Common myeloid progenitor, CD34-positive (primary cell): Measurements from ENCODE around the gene MICAL3.
"Not testable (repeated sequence)": the region's sequence is repeated elsewhere in the genome, so short reads cannot be mapped to it uniquely, and the experiment has no call there.

Experiments used
- CTCF ChIA-PET: fragments of 350-600 bp; sonication (Branson Sonifier 250); formaldehyde crosslinking; loops from one replicate; lab custom pipeline; 2021; ENCODE audit warnings: antibody characterized with exemption; lab: Charles Lee
- POLR2A ChIA-PET: fragments of 350-600 bp; sonication (Branson Sonifier 250); formaldehyde crosslinking; loops from one replicate; lab custom pipeline; 2021; ENCODE audit warnings: antibody characterized with exemption; lab: Charles Lee
- DNase-seq, 3 donors: peaks; one replicate each; pipeline versions ENCODE4 v3.0.0 to v3.0.0-alpha.2; 2013
- H3K27ac ChIP-seq, 2 experiments: 1 replicate in 1 of 2; 2 replicates in 1 of 2; pipeline ENCODE4 v1.7.0; 2013; ENCODE audit warnings: inconsistent platforms in 2 of 2, low read length in 2 of 2, mild to moderate bottlenecking in 2 of 2, low read depth in 1 of 2, moderate library complexity in 1 of 2; ENCODE audit not compliant: severe bottlenecking in 2 of 2, insufficient read depth in 1 of 2, poor library complexity in 1 of 2
- H3K27me3 ChIP-seq, 5 experiments: replicated peaks in 2 of 5; 1 replicate in 3 of 5; 2 replicates in 2 of 5; pipeline versions ENCODE4 v1.6.1 to v1.7.0; 2013; ENCODE audit warnings: low read length in 4 of 5, mild to moderate bottlenecking in 2 of 5, moderate library complexity in 2 of 5, inconsistent platforms in 1 of 5; ENCODE audit not compliant: insufficient read depth in 5 of 5, control insufficient read depth in 4 of 5
- H3K36me3 ChIP-seq, 4 experiments: 1 replicate in 2 of 4; 2 replicates in 2 of 4; pipeline versions ENCODE4 v1.6.1 to v1.7.0; 2013; ENCODE audit warnings: low read length in 3 of 4, control low read depth in 1 of 4, mild to moderate bottlenecking in 1 of 4; ENCODE audit not compliant: control insufficient read depth in 4 of 4, insufficient read depth in 4 of 4
- H3K4me1 ChIP-seq, 4 experiments: 1 replicate in 3 of 4; 2 replicates in 1 of 4; pipeline versions ENCODE4 v1.6.1 to v1.7.1; 2013; ENCODE audit warnings: low read length in 3 of 4, mild to moderate bottlenecking in 3 of 4, control low read depth in 1 of 4, inconsistent platforms in 1 of 4, moderate library complexity in 1 of 4; ENCODE audit not compliant: control insufficient read depth in 4 of 4, insufficient read depth in 4 of 4; ENCODE audit errors: control extremely low read depth in 1 of 4
- H3K4me3 ChIP-seq, 7 experiments: 1 replicate in 4 of 7; 2 replicates in 3 of 7; pipeline versions ENCODE4 v1.5.1 to v1.7.0; 2013; ENCODE audit warnings: mild to moderate bottlenecking in 7 of 7, low read length in 6 of 7, moderate library complexity in 6 of 7, inconsistent platforms in 2 of 7, low read depth in 2 of 7, control low read depth in 1 of 7; ENCODE audit not compliant: insufficient read depth in 4 of 7, control insufficient read depth in 1 of 7; ENCODE audit errors: extremely low read depth in 1 of 7
- H3K9me3 ChIP-seq, 5 experiments: 1 replicate in 4 of 5; 2 replicates in 1 of 5; pipeline versions ENCODE4 v1.6.1 to v1.7.1; 2013; ENCODE audit warnings: low read length in 4 of 5, mild to moderate bottlenecking in 2 of 5, inconsistent platforms in 1 of 5, low read depth in 1 of 5, moderate library complexity in 1 of 5; ENCODE audit not compliant: control insufficient read depth in 4 of 5, insufficient read depth in 2 of 5; ENCODE audit errors: control extremely low read depth in 1 of 5
- WGBS: methylation state at CpG from one replicate; pipeline ENCODE4 v1.1.5; 2013; ENCODE audit not compliant: insufficient coverage; 5-methylcytosine and 5-hydroxymethylcytosine counted together

The MICAL3 gene

GRCh38 chr22:17938484-17938924 is 85.9 kb downstream of the MICAL3 start:
- Histone ChIP-seq H3K4me1 (no peaks in the 10 kb centered on the region), H3K27me3 (no peaks in the 10 kb centered on the region), H3K36me3 (peaks cover 0 to 3% (median 0%) of the 10 kb centered on the region in 4 experiments), H3K27ac (no peak overlapping the region), H3K4me3 (no peak overlapping the region), H3K9me3 (no peaks in the 10 kb centered on the region)
- WGBS = 100% methylated on average over 4 of the region's 8 CpGs
- DNase-seq = no peak
- ChIA-PET POLR2A (no interaction called here), CTCF (no interaction called here)

GRCh38 chr22:17932457-17932856 is 91.9 kb downstream of the MICAL3 start:
- H3K27ac ChIP-seq, H3K4me3 ChIP-seq, H3K9me3 ChIP-seq, H3K27me3 ChIP-seq, CTCF ChIA-PET, POLR2A ChIA-PET, H3K36me3 ChIP-seq, H3K4me1 ChIP-seq, DNase-seq: not testable (repeated sequence)
- WGBS = no CpG with 5 or more reads among the region's 2 CpGs

GRCh38 chr22:17931400-17931825 is 92.9 kb downstream of the MICAL3 start:
- Histone ChIP-seq H3K4me1 (no peaks in the 10 kb centered on the region), H3K36me3 (no peaks in the 10 kb centered on the region), H3K27ac (no peak overlapping the region), H3K9me3 (no peaks in the 10 kb centered on the region), H3K27me3 (no peaks in the 10 kb centered on the region), H3K4me3 (no peak overlapping the region)
- POLR2A ChIA-PET = no interaction called here
- WGBS = 100% methylated on average over 3 of the region's 3 CpGs
- CTCF ChIA-PET = interaction anchor here (1.1 kb wide), 1 partner anchor 10 kb away, joined by 3 read pairs; no protein-coding TSS in a partner anchor
- DNase-seq = no peak

GRCh38 chr22:17930455-17931313 is 93.7 kb downstream of the MICAL3 start:
- H3K36me3 ChIP-seq = no peaks in the 10 kb centered on the region
- no peaks in the 10 kb centered on the region for H3K27me3 ChIP-seq
- H3K9me3 ChIP-seq = no peaks in the 10 kb centered on the region
- no peaks in the 10 kb centered on the region for H3K4me1 ChIP-seq
- H3K27ac ChIP-seq = no peak overlapping the region
- POLR2A ChIA-PET = interaction anchor here (0.5 kb wide), 1 partner anchor 604 kb away, joined by 4 read pairs; no protein-coding TSS in a partner anchor
- CTCF ChIA-PET = interaction anchor here (1.1 kb wide), 1 partner anchor 10 kb away, joined by 3 read pairs; no protein-coding TSS in a partner anchor
- WGBS = 91% methylated on average over 14 of the region's 18 CpGs
- DNase-seq = no peak
- H3K4me3 ChIP-seq = no peak overlapping the region

- CTCF ChIA-PET = no interaction called here
- 92% methylated on average over 7 of the region's 7 CpGs for WGBS
- no peaks in the 10 kb centered on the region for H3K27me3 ChIP-seq
- H3K36me3 ChIP-seq = no peaks in the 10 kb centered on the region
- POLR2A ChIA-PET = no interaction called here
- H3K4me1 ChIP-seq = no peaks in the 10 kb centered on the region
- H3K9me3 ChIP-seq = no peaks in the 10 kb centered on the region
- H3K4me3 ChIP-seq = no peak overlapping the region
- DNase-seq = no peak
- H3K27ac ChIP-seq = no peak overlapping the region
Observed at GRCh38 chr22:17929909-17930308, 94.5 kb downstream of the MICAL3 start.

DNA sequence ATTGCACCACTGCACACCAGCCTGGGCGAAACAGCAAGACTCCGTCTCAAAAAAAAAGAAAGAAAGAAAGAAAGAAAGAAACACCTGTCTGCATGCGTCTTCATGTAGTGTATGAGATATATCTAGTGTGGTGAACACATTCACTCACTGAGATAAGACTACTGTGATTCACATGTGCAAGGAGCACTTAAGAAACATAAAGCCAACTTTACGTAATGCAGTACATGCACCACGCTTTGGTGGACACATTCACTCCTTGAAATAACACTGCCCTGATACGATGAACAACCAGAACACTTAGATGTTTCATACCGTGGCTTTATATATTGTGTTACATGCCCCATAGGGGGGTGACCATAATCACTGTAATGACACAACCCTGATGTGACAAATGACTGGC is 96.0 kb downstream of the MICAL3 start:
- H3K27ac ChIP-seq = no peak overlapping the region
- no peak for DNase-seq
- H3K36me3 ChIP-seq = peaks cover 0 to 2% (median 0%) of the 10 kb centered on the region in 4 experiments
- no peaks in the 10 kb centered on the region for H3K27me3 ChIP-seq
- POLR2A ChIA-PET = no interaction called here
- no peaks in the 10 kb centered on the region for H3K9me3 ChIP-seq
- 98% methylated on average over 6 of the region's 7 CpGs for WGBS
- no peak overlapping the region for H3K4me3 ChIP-seq
- H3K4me1 ChIP-seq = peaks cover 0 to 3% (median under 1%) of the 10 kb centered on the region in 4 experiments
- CTCF ChIA-PET = no interaction called here

DNA sequence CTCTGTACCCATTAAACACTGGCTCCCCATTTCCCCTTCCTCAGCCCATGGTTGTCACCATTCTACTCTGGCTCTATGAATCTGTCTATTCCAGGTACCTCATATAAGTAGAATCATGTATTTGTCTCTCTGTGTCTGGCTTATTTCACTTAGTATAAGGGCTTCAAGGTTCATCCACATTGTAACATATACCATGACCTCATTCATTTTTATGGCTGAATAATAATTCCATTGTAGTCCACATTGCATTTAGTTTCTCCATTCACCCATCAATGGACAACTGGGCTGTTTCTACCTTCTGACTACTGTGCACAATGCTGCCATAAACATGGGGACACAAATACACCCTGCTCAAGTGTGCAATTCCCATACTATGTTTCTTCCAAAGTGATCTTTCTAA is 97.3 kb downstream of the MICAL3 start:
- H3K36me3 ChIP-seq = peaks cover 0 to 2% (median 0%) of the 10 kb centered on the region in 4 experiments
- H3K27me3 ChIP-seq = no peaks in the 10 kb centered on the region
- no peak overlapping the region for H3K27ac ChIP-seq
- no peak overlapping the region for H3K4me3 ChIP-seq
- ChIA-PET CTCF (no interaction called here), POLR2A (no interaction called here)
- DNase-seq = no peak
- H3K9me3 ChIP-seq = no peaks in the 10 kb centered on the region
- H3K4me1 ChIP-seq = peaks cover 0 to 6% (median 2%) of the 10 kb centered on the region in 4 experiments
